GM21526 (cell line): ENCODE measurements around the gene AADAC.
"Not testable (repeated sequence)": the region's sequence is repeated elsewhere in the genome, so short reads cannot be mapped to it uniquely, and the experiment has no call there.

Source experiments
- ATAC-seq: cut with Tn5 transposase; IDR thresholded peaks from one replicate; pipeline ENCODE4 v1.9.1; 2021; ENCODE audit warnings: moderate library complexity; ENCODE audit not compliant: unreplicated experiment, low FRiP score

Gene AADAC

DNA sequence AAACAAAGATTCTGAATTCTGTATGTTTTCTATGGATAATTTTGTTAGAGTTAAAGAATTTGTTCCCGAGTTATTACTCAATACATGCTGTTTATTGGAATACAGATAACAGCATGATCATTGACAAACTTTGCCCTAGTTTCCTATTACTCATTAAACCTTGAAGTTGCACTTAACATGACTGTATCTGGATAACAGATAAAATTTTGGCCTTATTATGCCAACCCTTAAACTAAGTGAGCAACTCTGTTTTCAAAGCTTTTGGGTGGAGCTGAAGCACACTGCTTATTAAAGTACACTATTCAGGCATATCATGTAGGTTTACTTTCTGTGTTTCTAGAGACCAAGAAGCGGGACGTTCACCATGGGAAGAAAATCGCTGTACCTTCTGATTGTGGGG, at the start of gene AADAC:
TSS of gene AADAC (plus strand) at position 318 of the 400 bp plus-strand sequence. CDS start at position 365, 47 bp downstream.
- ATAC-seq: no peak

- ATAC-seq: not testable (repeated sequence)
Measured at GRCh38 chr3:151764699-151765098, 49.2 kb upstream of the AADAC start.

GRCh38 chr3:151765685-151766084, 48.2 kb upstream of the AADAC start:
- no peak for ATAC-seq

DNA sequence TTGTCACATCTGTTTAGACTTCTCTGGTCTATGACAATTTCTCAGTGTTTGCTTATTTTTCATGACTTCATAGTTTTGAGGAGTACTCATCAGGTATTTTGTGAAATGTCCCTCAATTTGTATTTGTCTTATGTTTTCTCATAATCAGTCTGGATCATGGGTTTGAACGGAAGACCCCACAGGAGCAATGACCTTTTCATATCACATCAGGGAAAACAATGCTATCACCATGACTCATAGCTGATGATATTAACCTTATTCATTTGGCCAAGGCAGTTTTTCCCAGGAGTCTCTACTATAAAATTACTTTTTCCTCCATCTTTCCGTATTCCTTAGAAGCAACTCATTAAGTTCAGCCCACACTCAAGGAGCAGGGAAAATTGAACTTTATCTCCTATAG, 47.5 kb upstream of the AADAC start:
- no peak for ATAC-seq

DNA sequence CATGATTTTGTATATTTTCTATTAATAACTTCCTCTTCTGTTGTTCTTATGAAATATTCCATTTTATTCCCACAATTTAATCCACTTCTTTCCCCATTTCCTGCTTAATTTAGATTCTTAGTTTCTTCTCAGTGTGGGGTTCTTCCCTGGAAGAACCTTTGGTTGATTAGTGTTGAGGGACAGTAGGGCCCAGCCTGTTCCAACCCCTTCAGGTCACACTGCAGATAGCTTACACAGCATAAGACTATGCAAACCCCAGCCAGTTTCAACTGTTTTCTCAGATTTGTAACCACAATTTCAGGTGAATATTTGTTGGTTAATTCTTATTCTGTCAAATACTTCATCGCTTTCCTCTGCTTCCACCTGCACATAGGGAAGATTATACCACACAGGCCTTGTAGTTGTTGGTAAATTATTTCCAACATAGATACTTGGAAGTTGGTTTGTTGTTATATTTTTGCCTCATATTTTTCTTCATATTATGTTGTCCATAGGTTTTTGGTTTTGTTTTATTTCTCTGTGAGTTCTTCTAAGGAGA, 45.5 kb upstream of the AADAC start:
- no peak for ATAC-seq

GRCh38 chr3:151769175-151769574, 44.7 kb upstream of the AADAC start:
- ATAC-seq: no peak

DNA sequence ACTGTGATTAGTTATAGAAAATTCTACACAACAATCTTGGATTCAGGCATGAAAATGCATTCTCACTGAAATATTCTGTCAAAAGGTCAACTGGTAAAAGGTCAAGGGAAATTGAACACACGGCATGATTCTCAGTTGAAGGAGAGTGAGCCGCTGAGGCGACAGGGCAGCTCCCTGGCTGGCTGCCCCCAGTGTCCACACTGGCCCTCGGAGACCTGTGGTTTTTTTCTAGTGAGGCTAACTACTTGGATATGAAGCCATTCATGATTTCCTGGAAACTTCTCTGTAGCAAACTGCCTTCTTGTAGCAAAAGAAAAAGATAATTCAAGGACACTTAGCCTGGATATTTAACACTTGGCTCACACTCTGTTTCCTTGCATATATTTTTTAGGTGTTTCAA, 43.0 kb upstream of the AADAC start:
- no peak for ATAC-seq

- ATAC-seq: no peak
Measured at GRCh38 chr3:151772825-151773480, 41.0 kb upstream of the AADAC start.

DNA sequence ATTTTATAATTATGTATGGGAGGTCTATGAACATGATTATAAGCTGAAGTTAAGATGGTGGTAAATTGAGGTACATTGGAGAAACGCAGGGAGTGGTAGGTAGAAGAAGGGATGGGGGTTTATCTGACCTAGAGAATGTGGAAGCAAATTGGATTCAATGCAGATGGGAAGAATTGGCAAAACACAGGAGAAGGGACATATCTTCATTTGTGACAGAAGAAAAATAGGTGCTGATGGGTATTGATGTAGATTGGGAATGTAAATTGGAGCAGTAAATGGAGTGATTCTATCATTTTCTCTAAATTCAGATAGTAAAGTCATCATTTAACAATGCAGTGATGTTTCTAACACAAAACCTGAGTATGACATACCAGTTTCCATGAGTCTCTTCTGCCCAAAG, 39.7 kb upstream of the AADAC start:
- ATAC-seq: no peak

DNA sequence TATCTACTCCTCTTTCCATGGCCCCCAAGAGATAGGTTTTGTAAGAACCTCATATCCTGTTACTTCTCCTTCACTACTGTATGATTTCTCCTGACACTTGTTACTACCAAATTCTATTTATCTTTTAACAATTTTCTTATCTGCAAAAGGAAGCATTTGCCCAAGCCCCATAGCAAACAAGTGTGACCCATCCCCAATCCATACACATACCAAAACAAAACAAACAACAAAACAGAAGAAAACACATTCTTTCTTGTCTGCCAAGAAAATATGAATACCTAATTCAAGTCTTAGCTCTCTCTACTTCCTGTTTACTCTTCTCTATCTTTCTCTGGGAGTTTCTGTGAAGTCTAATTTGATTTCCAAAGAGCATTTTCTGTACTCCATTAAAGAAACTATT, 39.0 kb upstream of the AADAC start:
- ATAC-seq: no peak

GRCh38 chr3:151775314-151776258, 38.3 kb upstream of the AADAC start:
- ATAC-seq: no peak

DNA sequence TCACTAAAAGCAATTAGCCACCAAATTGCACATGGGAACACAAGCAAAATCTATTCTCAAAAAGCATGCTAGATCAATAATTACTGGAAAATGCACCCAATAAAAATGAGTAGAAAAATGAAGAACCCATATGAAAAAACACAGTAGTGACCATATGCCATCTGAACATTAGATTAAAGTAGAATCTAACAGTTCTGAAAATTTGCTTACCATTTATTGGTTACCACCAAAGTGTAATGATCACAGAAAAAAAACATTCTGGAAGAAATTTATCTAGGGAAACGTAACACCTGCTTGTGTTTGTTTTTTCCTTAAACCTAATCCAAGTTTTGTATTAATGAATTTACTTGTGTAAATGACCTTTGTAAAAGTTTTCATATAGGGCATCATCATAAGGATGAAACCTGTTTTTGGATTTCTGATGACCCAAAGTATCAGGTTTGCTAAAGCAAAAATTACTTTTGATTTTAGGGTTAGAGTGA, 37.6 kb upstream of the AADAC start:
- ATAC-seq: no peak

- ATAC-seq: no peak
Measured at GRCh38 chr3:151777880-151778279, 36.0 kb upstream of the AADAC start.

DNA sequence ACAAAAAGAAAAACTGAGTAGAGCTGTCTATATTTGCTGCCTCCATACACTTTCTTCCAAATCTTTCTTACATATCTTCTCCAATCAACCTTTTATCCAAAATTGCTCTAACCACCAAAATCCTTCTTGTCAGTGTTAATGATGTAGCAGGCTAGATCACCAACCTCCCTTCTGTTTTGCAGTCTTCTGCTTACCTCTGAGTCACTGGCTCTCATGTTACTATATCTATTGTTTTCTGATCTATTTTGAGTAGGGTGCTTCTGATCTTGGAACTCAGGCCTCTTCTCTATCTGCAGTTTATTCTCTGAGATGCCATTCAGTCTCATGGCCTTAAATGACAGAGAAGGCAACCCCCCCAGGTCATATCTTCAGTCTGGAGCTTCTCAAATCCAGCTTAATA, 26.3 kb upstream of the AADAC start:
- no peak for ATAC-seq

DNA sequence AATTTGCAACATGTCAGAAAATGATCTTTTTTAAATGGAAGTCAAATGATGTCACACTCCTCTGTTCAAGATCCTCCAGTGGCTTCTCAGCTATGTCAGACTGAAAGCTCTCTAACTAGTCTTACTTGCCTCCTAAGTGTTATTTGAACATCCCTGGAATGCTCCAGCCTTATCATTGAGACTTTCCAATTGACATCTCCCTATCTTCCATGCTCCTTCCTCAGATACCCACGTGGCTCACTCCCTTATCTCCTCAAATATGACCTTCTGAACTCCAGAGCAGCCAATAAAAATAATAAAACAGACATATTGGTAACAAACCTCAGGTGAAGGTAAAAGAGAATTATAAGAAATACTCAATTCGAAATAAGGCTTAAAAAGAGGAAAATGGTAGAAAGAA, 25.5 kb upstream of the AADAC start:
- ATAC-seq: no peak

- ATAC-seq: no peak
Measured at GRCh38 chr3:151789853-151790463, 24.0 kb upstream of the AADAC start.

- ATAC-seq: not testable (repeated sequence)
Measured at GRCh38 chr3:151790763-151791162, 23.2 kb upstream of the AADAC start.

GRCh38 chr3:151792411-151792810, 21.5 kb upstream of the AADAC start:
- no peak for ATAC-seq

- no peak for ATAC-seq
Measured at GRCh38 chr3:151793636-151794035, 20.3 kb upstream of the AADAC start.

DNA sequence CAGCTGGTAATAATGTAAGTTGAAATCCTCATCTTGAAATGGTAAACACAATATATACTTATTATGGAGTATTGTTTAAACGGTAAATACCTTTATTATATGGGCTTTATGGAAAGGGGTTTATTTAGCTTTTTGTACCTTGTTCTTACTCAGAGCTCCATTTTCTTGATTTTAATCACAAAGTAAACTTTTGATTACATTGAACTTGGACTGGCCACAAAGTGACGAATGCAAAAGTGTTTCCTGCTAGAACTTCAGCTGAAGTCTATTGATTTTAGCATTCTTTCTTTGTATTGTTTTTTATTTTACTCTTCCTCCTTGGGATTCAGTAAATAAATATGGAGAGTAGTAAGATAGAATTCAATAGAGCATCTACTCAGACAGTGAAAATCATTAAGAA, 19.8 kb upstream of the AADAC start:
- ATAC-seq: no peak

DNA sequence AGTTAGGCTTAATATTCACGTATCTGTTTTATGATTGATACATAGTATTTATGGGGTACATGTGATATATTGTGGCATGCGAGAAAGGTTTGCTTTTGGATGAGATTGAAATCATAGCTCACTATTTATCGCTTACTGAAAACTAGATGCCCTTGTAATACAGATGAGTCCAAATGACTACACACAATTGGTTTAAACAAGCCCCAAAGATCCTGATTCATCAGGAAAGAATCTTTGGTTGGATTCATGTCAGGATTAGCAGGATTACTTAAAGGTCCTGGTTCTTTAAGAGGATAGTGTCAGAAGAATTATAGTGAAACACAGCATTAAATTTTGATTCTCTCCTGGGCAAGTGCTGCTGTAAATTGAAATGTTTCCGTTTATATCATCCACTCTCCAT, 18.6 kb upstream of the AADAC start:
- ATAC-seq: no peak
